Measurements from ENCODE around the gene VEGFB.

VEGFB gene

GRCh38 chr11:64211181-64211872 lies 23.1 kb upstream of the VEGFB start:
- no peak for DNase-seq

GRCh38 chr11:64216879-64217278 lies 17.5 kb upstream of the VEGFB start:
- no peak for DNase-seq

DNA sequence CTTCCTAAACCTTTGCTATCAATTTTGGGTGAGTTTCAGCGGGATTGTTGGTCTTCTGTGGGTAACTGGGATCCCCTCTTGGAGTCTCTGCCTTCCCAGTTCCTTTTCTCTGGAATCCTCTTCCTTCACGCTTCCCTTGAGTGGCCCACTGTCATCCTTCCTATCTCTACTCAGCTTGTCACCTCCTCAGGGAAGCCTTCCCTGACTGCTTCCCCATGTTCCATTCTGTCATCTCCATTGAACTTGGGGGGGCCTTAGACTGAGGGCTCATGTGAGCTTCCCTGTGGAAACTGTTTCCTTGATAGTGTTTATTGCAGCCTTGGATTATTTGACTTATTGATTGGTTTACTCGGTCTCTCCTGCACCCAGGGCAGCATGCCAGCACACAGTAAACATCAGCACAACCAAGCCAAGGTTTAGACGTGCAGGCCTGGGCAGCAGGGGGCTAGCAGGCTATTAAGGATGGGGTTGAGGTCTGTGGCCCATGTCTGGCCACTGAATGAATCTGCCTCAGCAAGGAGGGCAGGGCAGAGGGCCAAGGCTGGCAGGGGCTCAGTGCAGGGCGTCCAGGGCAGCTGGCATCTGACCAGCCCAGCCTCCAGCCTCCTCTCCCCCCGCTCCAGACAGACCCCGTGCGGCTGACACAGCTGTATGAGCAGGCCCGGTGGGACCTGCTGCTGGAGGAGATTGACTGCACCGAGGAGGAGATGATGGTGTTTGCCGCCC lies 15.6 kb upstream of the VEGFB start:
- no peak for DNase-seq

DNA sequence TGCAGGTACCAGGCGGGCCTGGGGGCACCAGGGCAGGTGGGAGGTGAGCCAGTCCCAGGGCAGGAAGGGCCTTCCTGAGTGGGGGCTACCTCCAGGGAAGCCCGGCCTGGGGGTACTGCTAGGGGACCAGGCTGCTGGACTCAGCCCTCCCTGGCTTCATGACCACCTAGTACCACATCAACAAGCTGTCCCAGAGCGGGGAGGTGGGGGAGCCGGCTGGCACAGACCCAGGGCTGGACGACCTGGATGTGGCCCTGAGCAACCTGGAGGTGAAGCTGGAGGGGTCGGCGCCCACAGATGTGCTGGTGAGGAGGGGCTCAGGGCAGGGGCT lies 15.1 kb upstream of the VEGFB start:
- DNase-seq, result no peak

DNA sequence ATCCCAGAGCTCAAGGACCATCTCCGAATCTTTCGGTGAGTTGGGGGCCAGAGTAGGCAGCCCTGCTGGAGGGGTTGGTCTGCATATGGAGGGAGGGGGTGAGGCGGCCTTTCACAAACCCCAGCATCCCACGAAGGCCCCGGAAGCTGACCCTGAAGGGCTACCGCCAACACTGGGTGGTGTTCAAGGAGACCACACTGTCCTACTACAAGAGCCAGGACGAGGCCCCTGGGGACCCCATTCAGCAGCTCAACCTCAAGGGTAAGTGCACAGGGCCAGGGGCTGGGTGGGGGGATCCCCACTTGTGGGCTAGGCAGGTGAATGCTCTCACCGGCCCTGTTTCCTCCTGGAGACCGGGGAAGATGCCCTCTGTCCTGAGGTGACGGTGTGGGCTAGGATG lies 14.6 kb upstream of the VEGFB start:
- no peak for DNase-seq

DNA sequence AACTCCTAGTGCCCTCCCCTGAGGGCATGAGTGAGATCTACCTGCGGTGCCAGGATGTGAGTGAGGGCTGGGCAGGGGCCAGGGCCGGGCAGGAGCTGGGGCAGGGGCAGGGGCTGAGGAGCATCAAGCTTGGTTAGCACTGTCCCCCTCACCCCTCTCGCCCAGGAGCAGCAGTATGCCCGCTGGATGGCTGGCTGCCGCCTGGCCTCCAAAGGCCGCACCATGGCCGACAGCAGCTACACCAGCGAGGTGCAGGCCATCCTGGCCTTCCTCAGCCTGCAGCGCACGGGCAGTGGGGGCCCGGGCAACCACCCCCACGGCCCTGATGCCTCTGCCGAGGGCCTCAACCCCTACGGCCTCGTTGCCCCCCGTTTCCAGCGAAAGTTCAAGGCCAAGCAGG lies 14.1 kb upstream of the VEGFB start:
- no peak for DNase-seq

DNA sequence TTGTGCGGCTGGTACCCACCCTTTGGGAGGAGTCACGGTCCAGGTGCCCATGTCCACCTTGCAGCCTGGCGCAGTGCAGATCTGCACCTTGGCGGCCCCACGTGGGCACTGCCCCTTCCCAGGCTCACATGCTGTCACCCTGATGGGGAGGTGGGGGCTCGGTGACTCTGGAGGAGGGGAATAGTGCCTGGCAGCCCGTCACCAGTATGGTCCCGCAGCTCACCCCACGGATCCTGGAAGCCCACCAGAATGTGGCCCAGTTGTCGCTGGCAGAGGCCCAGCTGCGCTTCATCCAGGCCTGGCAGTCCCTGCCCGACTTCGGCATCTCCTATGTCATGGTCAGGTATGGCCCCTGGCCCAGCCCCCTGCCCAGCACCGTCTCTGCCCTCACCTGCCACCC lies 13.6 kb upstream of the VEGFB start:
- DNase-seq, result no peak

DNA sequence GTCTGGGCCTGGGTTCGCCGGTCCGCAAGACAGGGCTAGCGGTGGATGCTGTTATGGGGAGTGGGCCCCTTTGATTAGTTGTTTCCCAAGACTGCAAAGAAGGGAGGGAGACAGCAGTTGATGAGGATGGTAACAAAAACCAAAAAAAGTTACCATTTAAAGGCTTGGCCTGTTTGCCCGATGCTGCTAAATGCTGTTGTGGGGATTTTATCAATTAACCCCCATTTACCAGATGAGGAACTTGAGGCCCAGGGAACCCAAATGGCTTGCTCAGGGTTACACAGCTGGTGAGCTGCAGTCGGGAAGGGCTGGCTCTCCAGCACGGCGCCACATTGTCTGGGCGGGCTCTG lies 11.8 kb upstream of the VEGFB start:
- no peak for DNase-seq

DNA sequence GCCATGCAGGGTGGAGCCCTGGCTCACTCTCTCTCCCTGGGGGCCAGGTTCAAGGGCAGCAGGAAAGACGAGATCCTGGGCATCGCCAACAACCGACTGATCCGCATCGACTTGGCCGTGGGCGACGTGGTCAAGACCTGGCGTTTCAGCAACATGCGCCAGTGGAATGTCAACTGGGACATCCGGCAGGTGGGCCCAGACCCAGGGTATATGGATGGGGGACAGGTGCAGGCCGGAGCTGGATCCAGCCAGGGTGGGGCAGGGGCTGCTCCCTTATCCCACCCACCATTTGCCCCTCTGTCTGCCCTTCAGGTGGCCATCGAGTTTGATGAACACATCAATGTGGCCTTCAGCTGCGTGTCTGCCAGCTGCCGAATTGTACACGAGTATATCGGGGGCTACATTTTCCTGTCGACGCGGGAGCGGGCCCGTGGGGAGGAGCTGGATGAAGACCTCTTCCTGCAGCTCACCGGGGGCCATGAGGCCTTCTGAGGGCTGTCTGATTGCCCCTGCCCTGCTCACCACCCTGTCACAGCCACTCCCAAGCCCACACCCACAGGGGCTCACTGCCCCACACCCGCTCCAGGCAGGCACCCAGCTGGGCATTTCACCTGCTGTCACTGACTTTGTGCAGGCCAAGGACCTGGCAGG lies 11.3 kb upstream of the VEGFB start:
- DNase-seq, result no peak

- no peak for DNase-seq
Observed at GRCh38 chr11:64224151-64224890, 10.1 kb upstream of the VEGFB start.

GRCh38 chr11:64224891-64225607 lies 9.3 kb upstream of the VEGFB start:
- no peak for DNase-seq

DNA sequence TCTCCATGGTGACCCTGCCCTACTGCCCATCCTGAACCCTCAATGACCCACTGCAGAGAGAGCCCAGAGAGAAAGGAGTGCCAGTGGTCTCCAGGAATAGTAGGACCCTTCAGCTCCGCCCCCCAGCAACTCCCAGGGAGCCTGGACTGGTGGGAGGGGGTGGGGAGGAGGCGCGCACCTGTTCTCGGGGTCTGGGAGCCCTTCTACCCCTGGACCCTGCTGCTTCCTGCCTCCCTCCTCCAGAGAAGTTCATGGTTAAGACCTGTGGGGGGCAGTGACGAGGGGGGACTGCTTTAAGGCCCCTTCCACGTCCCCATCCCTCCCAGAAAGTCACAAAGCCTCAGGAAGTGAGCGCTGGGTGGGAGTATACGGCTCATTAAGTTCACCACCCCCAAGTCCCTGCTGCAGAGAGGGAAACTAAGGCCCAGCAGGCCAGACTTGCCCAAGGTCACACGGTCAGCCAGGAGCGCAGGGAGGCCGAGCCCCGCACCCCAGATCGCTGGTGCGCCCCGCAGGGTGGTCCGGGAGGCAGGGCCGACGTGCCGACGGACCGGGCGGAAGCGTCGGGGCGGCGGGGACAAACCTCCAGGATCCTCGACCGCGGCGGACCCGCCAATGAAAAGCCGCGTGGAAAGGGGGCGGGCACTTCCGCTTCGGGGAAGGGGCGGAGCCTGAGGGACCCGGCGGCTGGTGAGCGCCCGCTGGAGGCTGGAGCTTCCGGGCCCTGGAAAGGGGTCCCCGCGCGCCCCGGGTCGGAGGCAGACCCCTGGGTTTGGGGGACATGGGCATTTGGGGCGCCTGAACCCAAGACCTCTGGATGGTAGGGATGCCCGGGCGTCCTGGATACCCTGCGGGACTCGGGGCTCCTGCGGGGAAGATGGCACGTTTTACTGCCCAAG lies 8.5 kb upstream of the VEGFB start, which contains the start of the genes NUDT22 and TRPT1:
NUDT22 (plus strand) TSS at position 667 of the 899 bp plus-strand sequence. CDS start 379 bp downstream, outside the sequence.
TRPT1 (minus strand) TSS at position 579 of the 899 bp plus-strand sequence; CDS start at position 253, 326 bp downstream.
- peak; percentile 85 to 88 for DNase-seq

GRCh38 chr11:64226507-64227051 lies 7.8 kb upstream of the VEGFB start:
- DNase-seq, result peak in 1 of 2 experiments; percentile 30

GRCh38 chr11:64227405-64227956 lies 6.9 kb upstream of the VEGFB start:
- DNase-seq, result no peak

DNA sequence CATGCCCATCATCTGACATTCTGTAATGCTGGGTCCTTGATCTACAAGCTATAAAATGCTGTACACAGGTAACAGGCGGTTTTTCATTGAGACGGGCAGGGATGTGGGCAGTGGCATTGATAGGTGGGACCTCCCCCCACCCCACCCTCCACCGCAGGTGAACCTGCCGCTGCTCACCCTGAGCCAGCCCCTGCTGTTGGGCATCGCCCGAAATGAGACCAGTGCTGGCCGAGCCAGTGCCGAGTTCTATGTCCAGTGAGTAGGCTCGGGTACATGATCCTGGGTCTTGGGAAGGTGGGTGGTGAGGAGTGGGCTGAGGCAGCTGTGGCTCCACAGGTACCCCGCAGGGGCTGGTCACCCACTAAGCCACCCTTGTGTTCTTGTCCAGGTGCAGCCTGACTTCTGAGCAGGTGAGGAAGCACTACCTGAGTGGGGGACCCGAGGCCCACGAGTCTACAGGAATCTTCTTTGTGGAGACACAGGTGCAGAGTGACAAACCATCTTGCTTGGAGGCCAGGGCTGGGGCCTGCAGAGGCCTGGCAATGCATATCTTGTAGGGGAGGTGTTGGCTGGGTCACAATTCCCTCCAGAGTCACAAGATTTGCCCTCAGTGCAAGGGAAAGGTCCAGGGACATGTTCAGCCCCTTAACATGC lies 5.2 kb upstream of the VEGFB start:
- no peak for DNase-seq

GRCh38 chr11:64229744-64230170 lies 4.6 kb upstream of the VEGFB start:
- no peak for DNase-seq

- DNase-seq, result peak; percentile 77 to 79
Observed at GRCh38 chr11:64230171-64230984, 4.0 kb upstream of the VEGFB start, which contains the start of gene DNAJC4. TSS of gene DNAJC4 (plus strand) at chr11:64230548. CDS start at chr11:64230855, 307 bp downstream.

DNA sequence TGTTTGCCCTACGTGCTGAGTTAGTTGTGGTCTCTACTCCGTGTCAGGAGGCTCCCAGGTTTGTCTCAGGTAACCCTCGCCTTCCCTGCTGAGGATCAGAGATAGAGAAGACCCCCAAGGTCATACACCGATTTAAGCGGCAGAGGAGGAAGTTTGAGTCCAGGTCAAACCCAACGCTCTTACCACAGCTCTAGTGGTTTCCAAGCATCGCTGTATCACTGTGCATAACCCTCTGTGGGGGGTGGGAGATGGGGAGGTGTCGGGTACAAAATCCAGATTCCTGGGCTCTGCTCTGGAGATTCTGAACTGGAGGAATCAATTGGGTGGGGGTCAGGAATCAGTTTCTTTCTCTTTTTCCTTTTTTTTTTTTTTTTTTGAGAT lies 3.4 kb upstream of the VEGFB start:
- DNase-seq, result no peak

- no peak for DNase-seq
Observed at GRCh38 chr11:64231546-64231945, 2.8 kb upstream of the VEGFB start.
